ENCODE data around the gene POLR2H.

DNA sequence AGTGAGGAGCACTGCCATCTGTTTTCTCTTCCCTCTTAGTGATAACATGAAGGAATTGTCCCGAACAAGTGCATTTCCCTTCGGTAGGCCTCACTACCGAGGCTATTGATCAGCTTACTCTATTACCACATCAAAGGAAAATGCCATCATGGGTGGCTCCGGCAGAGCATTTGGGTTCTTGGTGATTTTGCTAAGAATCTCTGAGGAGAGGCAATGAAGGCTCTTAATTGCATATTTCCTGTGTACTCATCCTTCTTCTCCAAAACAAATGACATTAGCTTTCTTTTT is 53.6 kb downstream of the POLR2H start:
- TF ChIP-seq, protein P1, sequence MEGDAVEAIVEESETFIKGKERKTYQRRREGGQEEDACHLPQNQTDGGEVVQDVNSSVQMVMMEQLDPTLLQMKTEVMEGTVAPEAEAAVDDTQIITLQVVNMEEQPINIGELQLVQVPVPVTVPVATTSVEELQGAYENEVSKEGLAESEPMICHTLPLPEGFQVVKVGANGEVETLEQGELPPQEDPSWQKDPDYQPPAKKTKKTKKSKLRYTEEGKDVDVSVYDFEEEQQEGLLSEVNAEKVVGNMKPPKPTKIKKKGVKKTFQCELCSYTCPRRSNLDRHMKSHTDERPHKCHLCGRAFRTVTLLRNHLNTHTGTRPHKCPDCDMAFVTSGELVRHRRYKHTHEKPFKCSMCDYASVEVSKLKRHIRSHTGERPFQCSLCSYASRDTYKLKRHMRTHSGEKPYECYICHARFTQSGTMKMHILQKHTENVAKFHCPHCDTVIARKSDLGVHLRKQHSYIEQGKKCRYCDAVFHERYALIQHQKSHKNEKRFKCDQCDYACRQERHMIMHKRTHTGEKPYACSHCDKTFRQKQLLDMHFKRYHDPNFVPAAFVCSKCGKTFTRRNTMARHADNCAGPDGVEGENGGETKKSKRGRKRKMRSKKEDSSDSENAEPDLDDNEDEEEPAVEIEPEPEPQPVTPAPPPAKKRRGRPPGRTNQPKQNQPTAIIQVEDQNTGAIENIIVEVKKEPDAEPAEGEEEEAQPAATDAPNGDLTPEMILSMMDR (IDR thresholded peaks at IDR 0.05), result no peak
- TF ChIP-seq EP300 (IDR thresholded peaks at IDR 0.05) (no peak), POLR2A (IDR thresholded peaks at IDR 0.05) (no peak)

All from tibial nerve (tissue), 4 donors.